Stomach (tissue), 19 donors: Measurements from ENCODE around the gene USP3. TPM values are rescaled to one million over a fixed set of nuclear protein-coding genes. Genes with fewer than 3 reads are reported as not detected.
A peak's percentile ranks its signal among the peaks of the same experiment; 100 is the strongest.

Source experiments
- DNase-seq, 2 donors: peaks; one replicate each; pipeline versions ENCODE4 v3.0.0 to v3.0.0-alpha.2; 2013 to 2019
- H3K27ac ChIP-seq, 5 donors: fragments of 200-600 bp in 4 of 5; sonication (generic) in 4 of 5; one replicate each; pipeline ENCODE4 v1.5.1; 2013 to 2019; ENCODE audit warnings: mild to moderate bottlenecking in 1 of 5, moderate library complexity in 1 of 5
- H3K27me3 ChIP-seq, 3 donors: fragments of 200-600 bp; sonication (generic); one replicate each; pipeline ENCODE4 v1.5.1; 2017 to 2019; ENCODE audit warnings: mixed run types in 1 of 3
- H3K36me3 ChIP-seq, 4 donors: fragments of 200-600 bp; sonication (generic); 1 replicate in 3 of 4; 2 replicates in 1 of 4; pipeline ENCODE4 v1.5.1; 2016 to 2019
- H3K4me1 ChIP-seq, 4 donors: fragments of 200-600 bp; sonication (generic); one replicate each; pipeline ENCODE4 v1.5.1; 2016 to 2019
- H3K4me3 ChIP-seq, 4 donors: fragments of 200-600 bp; sonication (generic) in 3 of 4; one replicate each; pipeline ENCODE4 v1.5.1; 2016 to 2019; ENCODE audit warnings: mild to moderate bottlenecking in 1 of 4
- H3K9me3 ChIP-seq, 4 donors: fragments of 200-600 bp; sonication (generic); one replicate each; pipeline ENCODE4 v1.5.1; 2016 to 2019
- EP300 ChIP-seq: sonication (generic); formaldehyde crosslinking; IDR thresholded peaks from one replicate; pipeline ENCODE4 v1.6.1; 2017; ENCODE audit warnings: antibody characterized with exemption
- POLR2A ChIP-seq, 4 donors: fragments of 450-650 bp; IDR thresholded peaks; one replicate each; pipeline ENCODE4 v1.6.1; 2016; ENCODE audit warnings: antibody characterized with exemption in 4 of 4, control low read depth in 2 of 4, mild to moderate bottlenecking in 1 of 4, moderate library complexity in 1 of 4
- POLR2AphosphoS5 ChIP-seq, 3 donors: sonication (generic); formaldehyde crosslinking; IDR thresholded peaks; one replicate each; pipeline ENCODE4 v1.6.1; 2016; ENCODE audit warnings: antibody characterized with exemption in 3 of 3
- WGBS, 5 donors: extraction: QIAGEN DNeasy Blood & Tissue Kit in 3 of 5; methylation state at CpG; one replicate each; pipeline versions ENCODE4 v1.1.5 to v1.1.7; 2013 to 2018; 5-methylcytosine and 5-hydroxymethylcytosine counted together
- intact Hi-C: fragments of 100-400 bp; cut with DNase I; formaldehyde crosslinking; loops from one replicate; pipeline ENCODE4 v1.15.1; 2023; ENCODE audit warnings: low total_unique reads
- long read RNA-seq, 10 donors: transcript quantifications; one replicate each; lab custom pipeline, GENCODE V29; 2026
- polyA plus RNA-seq, 3 donors: library from polyadenylated mRNA; stranded (reverse); fragments of 200-250 nt; gene quantifications; one replicate each; pipeline ENCODE4 v1.2.3, GENCODE V29; 2013
- total RNA-seq, 5 donors: library from RNA; depleted of rRNA; stranded (reverse); fragments of >200 nt; gene quantifications; one replicate each; pipeline versions ENCODE4 v1.1.0 to v1.2.3, GENCODE V29; 2014 to 2016
- TF ChIP-seq, protein P1 (sequence below), 7 experiments: fragments of 450-650 bp in 4 of 7; fragments of 200-600 bp in 3 of 7; sonication (generic) in 3 of 7; IDR thresholded peaks; one replicate each; pipeline ENCODE4 v1.5.1; 2016 to 2019; ENCODE audit warnings: antibody characterized with exemption in 7 of 7, control low read depth in 2 of 7, mild to moderate bottlenecking in 1 of 7
- donor health status: healthy with polysubstance abuse.
- donor health status: Bipolar disorder and iron deficiency.
- donor health status: healthy.

Gene USP3
- 100 to 1,000 TPM in 2 of 5 donors, 10 to 100 TPM in 3; 10.5 to 174 (median 68.7) TPM for total RNA-seq
- polyA plus RNA-seq, result 10 to 100 TPM; 20.8 to 27.3 (median 25.7) TPM
- long read RNA-seq, donor 1, partial matches to known transcripts, result 0 of 1 reads
- long read RNA-seq, donor 1, other reads (novel, unspliced or antisense), result 0 of 1 reads
- long read RNA-seq, donor 2, partial matches to known transcripts, result 0 of 4 reads
- long read RNA-seq, donor 2, other reads (novel, unspliced or antisense), result 0 of 4 reads
- long read RNA-seq, donor 3, full-length matches to known transcripts, result 2 of 2 reads
- long read RNA-seq, donor 3, partial matches to known transcripts, result 0 of 2 reads
- long read RNA-seq, donor 3, other reads (novel, unspliced or antisense), result 0 of 2 reads
- long read RNA-seq, donor 4, result 0 reads
- long read RNA-seq, donor 5, partial matches to known transcripts, result 0 of 5 reads
- long read RNA-seq, donor 5, other reads (novel, unspliced or antisense), result 0 of 5 reads
- long read RNA-seq, donor 6, full-length matches to known transcripts, result 10 of 10 reads
- long read RNA-seq, donor 6, partial matches to known transcripts, result 0 of 10 reads
- long read RNA-seq, donor 6, other reads (novel, unspliced or antisense), result 0 of 10 reads
- long read RNA-seq, donor 7, full-length matches to known transcripts, result 5 of 5 reads
- long read RNA-seq, donor 7, partial matches to known transcripts, result 0 of 5 reads
- long read RNA-seq, donor 7, other reads (novel, unspliced or antisense), result 0 of 5 reads
- long read RNA-seq, donor 8, partial matches to known transcripts, result 0 of 2 reads
- long read RNA-seq, donor 8, other reads (novel, unspliced or antisense), result 0 of 2 reads
- long read RNA-seq, donor 9, result 0 reads
- long read RNA-seq, donor 10, result 0 reads

DNA sequence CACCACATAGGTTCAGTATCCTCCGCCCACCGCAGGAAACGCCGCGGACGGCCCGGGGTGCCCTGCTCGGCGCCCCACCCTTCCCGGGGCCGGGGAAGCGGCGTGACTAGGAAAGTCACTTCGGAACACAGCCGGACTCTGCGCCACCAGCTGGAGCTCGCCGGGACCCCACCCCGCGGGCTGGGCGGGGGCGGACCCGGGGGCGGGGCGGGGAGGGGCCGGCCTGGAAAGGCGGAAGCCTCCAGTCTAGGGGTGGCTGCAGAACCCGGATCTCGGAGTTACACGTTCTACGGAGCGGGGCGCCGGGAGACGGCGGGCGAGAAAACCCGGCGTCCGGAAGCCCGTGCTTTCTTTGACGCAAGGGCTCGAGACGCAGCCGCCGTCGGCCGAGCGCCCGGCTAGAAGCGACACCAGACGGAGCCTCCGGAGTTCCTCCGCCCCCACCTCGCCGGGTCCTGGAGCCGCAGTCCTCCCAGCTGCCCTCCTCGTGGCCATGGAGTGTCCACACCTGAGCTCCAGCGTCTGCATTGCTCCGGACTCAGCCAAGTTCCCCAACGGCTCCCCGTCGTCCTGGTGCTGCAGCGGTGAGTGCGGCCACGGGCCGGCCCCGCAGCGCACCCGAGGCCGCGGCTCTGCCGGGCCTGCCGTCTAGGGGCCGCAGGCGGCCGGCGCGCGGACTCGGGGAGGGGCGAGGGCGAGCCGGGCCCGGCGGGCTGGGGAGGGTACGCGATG is at the start of gene USP3:
Gene USP3, plus strand, starts transcription at position 347 of the 732 bp plus-strand sequence. Its CDS starts 147 bp downstream, at position 494.
- intact Hi-C loops, result no loop called here
- peak within 1 kb of the TSS; percentile 96 to 100 (median 98) for H3K27ac ChIP-seq
- no peaks in the 10 kb centered on the region for H3K27me3 ChIP-seq
- peaks cover 55 to 86% (median 79%) of the 10 kb centered on the region in 4 donors for H3K4me1 ChIP-seq
- DNase-seq, result peak; percentile 95 to 98
- 0 to 1% (median 1%) methylated on average over 16 to 88 of the region's 88 CpGs for WGBS, 5 donors
- H3K36me3 ChIP-seq, result no peaks in the 10 kb centered on the region
- peak within 1 kb of the TSS; percentile 82 to 88 (median 86) for H3K4me3 ChIP-seq
- H3K9me3 ChIP-seq, result no peaks in the 10 kb centered on the region
- TF ChIP-seq, protein P1, sequence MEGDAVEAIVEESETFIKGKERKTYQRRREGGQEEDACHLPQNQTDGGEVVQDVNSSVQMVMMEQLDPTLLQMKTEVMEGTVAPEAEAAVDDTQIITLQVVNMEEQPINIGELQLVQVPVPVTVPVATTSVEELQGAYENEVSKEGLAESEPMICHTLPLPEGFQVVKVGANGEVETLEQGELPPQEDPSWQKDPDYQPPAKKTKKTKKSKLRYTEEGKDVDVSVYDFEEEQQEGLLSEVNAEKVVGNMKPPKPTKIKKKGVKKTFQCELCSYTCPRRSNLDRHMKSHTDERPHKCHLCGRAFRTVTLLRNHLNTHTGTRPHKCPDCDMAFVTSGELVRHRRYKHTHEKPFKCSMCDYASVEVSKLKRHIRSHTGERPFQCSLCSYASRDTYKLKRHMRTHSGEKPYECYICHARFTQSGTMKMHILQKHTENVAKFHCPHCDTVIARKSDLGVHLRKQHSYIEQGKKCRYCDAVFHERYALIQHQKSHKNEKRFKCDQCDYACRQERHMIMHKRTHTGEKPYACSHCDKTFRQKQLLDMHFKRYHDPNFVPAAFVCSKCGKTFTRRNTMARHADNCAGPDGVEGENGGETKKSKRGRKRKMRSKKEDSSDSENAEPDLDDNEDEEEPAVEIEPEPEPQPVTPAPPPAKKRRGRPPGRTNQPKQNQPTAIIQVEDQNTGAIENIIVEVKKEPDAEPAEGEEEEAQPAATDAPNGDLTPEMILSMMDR (IDR thresholded peaks at IDR 0.05), result peak in 4 of 7 experiments; percentile 11 to 62 (median 41)
- no peak for TF ChIP-seq EP300
- TF ChIP-seq POLR2A (IDR thresholded peaks at IDR 0.05), result peak in 2 of 4 donors; percentile 30 to 60
- peak; percentile 89 to 98 (median 97) for TF ChIP-seq POLR2AphosphoS5 (IDR thresholded peaks at IDR 0.05)

DNA sequence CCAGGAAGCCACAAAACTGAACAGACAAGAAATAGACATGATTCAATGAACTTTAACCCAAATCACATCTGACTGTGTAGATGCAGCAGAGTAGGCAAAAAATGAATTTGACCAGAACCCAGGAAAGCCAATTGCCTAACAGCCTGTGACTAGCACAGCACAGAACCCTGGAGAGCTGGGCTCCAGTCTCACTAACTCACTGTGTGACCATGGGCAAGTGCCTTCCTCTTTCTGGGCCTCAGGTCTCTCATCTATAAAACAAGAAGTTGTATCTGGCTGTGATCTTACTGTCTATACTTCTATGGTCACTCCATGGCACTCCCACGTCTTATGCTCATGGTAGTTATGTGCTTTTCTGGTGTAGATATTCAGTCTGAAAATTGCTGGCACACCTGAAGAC is 48.1 kb upstream of the USP3 start:
- no peak overlapping the region for H3K4me3 ChIP-seq
- TF ChIP-seq POLR2AphosphoS5 (IDR thresholded peaks at IDR 0.05) (no peak), POLR2A (IDR thresholded peaks at IDR 0.05) (no peak), EP300 (no peak)
- TF ChIP-seq, protein P1 (IDR thresholded peaks at IDR 0.05), result no peak
- peak overlapping the region in 1 of 5 donors; percentile 20 for H3K27ac ChIP-seq
- peaks cover 6 to 16% (median 9%) of the 10 kb centered on the region in 4 donors for H3K4me1 ChIP-seq
- H3K27me3 ChIP-seq, result no peaks in the 10 kb centered on the region
- H3K36me3 ChIP-seq, result no peaks in the 10 kb centered on the region
- intact Hi-C loops, result no loop called here
- DNase-seq, result no peak
- WGBS, 5 donors, result 75 to 88% (median 80%) methylated on average over 1 of the region's 1 CpG
- H3K9me3 ChIP-seq, result peaks cover 0 to 5% (median 0%) of the 10 kb centered on the region in 4 donors

- no peak overlapping the region for H3K27ac ChIP-seq
- no peak overlapping the region for H3K4me3 ChIP-seq
- 60 to 75% (median 72%) methylated on average over 5 of the region's 5 CpGs for WGBS, 5 donors
- TF ChIP-seq EP300, result no peak
- H3K36me3 ChIP-seq, result no peaks in the 10 kb centered on the region
- no peaks in the 10 kb centered on the region for H3K27me3 ChIP-seq
- peaks cover 0 to 5% (median 0%) of the 10 kb centered on the region in 4 donors for H3K9me3 ChIP-seq
- DNase-seq, result peak in 1 of 2 donors; percentile 62
- H3K4me1 ChIP-seq, result peaks cover 6 to 28% (median 16%) of the 10 kb centered on the region in 4 donors
- intact Hi-C loops, result no loop called here
These were observed 47.0 kb upstream of the USP3 start for GRCh38 chr15:63457379-63457778.

- Histone ChIP-seq H3K27me3 (no peaks in the 10 kb centered on the region), H3K36me3 (no peaks in the 10 kb centered on the region), H3K27ac (no peak overlapping the region), H3K9me3 (peaks cover 0 to 5% (median 0%) of the 10 kb centered on the region in 4 donors), H3K4me1 (peaks cover 7 to 34% (median 21%) of the 10 kb centered on the region in 4 donors), H3K4me3 (no peak overlapping the region)
- DNase-seq, result no peak
- TF ChIP-seq EP300, result no peak
- TF ChIP-seq, protein P1 (IDR thresholded peaks at IDR 0.05), result no peak
- TF ChIP-seq POLR2A (IDR thresholded peaks at IDR 0.05), result no peak
- TF ChIP-seq POLR2AphosphoS5 (IDR thresholded peaks at IDR 0.05), result no peak
- 79 to 85% (median 80%) methylated on average over 5 of the region's 5 CpGs for WGBS, 5 donors
- intact Hi-C loops, result no loop called here
These were observed 46.4 kb upstream of the USP3 start for GRCh38 chr15:63458026-63458425.
